Ishikawa (cell line): ENCODE measurements around the gene NTN1.

Experiments used
- CEBPB ChIP-seq: IDR thresholded peaks from 2 replicates; pipeline ENCODE4 v1.6.1; 2012
- CREB1 ChIP-seq: IDR thresholded peaks from 2 replicates; pipeline ENCODE4 v1.6.1; 2012; ENCODE audit warnings: low read depth
- EGR1 ChIP-seq: IDR thresholded peaks from 2 replicates; pipeline ENCODE4 v1.6.1; 2012
- EP300 ChIP-seq: IDR thresholded peaks from 2 replicates; pipeline ENCODE4 v1.6.1; 2012; ENCODE audit warnings: borderline replicate concordance
- FOXM1 ChIP-seq: IDR thresholded peaks from 2 replicates; pipeline ENCODE4 v1.6.1; 2012; ENCODE audit warnings: low read depth, borderline replicate concordance
- NFIC ChIP-seq: IDR thresholded peaks from 2 replicates; pipeline ENCODE4 v1.6.1; 2012
- RAD21 ChIP-seq: IDR thresholded peaks from 2 replicates; pipeline ENCODE4 v1.6.1; 2012; ENCODE audit warnings: low read depth
- TAF1 ChIP-seq: IDR thresholded peaks from 2 replicates; pipeline ENCODE4 v1.6.1; 2012; ENCODE audit warnings: low read depth, mild to moderate bottlenecking
- TCF12 ChIP-seq: IDR thresholded peaks from 2 replicates; pipeline ENCODE4 v1.6.1; 2012; ENCODE audit warnings: low read depth
- TEAD4 ChIP-seq: IDR thresholded peaks from 2 replicates; pipeline ENCODE4 v1.6.1; 2012
- YY1 ChIP-seq: IDR thresholded peaks from 2 replicates; pipeline ENCODE4 v1.6.1; 2012; ENCODE audit warnings: low read depth
- ZBTB7A ChIP-seq: IDR thresholded peaks from 2 replicates; pipeline ENCODE4 v1.6.1; 2012; ENCODE audit warnings: low read depth
- TF ChIP-seq, protein P1 (sequence below): IDR thresholded peaks from 2 replicates; pipeline ENCODE4 v1.6.1; 2012
- TF ChIP-seq, protein P2 (sequence below): IDR thresholded peaks from 2 replicates; pipeline ENCODE4 v1.6.1; 2012; ENCODE audit warnings: low read depth, mild to moderate bottlenecking
- TF ChIP-seq, protein P3 (sequence below): IDR thresholded peaks from 2 replicates; pipeline ENCODE4 v1.6.1; 2012

Gene NTN1

DNA sequence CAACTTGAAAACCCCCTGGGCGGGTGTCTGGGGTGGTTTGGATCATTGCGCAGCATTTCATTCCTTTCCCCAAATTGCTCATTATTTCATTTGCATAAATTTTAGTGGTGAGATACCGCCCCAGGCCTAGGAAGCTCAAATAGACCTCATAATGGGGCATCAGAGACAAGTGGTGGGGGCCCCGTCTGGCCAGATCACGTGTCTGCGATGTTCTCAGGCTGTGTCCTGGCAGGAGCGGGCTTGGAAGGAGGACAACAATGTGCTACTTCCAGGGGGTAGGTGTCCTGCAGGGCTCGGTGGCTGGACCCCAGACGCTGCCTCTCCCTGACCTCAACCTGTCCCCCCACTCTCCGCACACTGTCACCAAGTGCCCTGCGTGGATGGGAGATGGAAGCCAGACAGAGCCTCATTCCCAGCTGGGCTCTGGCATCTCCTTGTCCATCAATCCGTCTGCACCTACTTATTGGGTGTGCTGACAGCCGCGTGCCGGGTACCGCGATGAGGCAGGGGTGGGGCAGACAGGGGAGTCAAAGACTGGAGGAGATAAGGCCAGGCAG is 116.9 kb downstream of the NTN1 start:
- TF ChIP-seq NFIC (no peak), ZBTB7A (no peak), TCF12 (no peak), RAD21 (no peak), CEBPB (no peak), TAF1 (no peak), FOXM1 (no peak), TEAD4 (no peak), EP300 (no peak)
- TF ChIP-seq, protein P1, sequence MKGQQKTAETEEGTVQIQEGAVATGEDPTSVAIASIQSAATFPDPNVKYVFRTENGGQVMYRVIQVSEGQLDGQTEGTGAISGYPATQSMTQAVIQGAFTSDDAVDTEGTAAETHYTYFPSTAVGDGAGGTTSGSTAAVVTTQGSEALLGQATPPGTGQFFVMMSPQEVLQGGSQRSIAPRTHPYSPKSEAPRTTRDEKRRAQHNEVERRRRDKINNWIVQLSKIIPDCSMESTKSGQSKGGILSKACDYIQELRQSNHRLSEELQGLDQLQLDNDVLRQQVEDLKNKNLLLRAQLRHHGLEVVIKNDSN: no peak

DNA sequence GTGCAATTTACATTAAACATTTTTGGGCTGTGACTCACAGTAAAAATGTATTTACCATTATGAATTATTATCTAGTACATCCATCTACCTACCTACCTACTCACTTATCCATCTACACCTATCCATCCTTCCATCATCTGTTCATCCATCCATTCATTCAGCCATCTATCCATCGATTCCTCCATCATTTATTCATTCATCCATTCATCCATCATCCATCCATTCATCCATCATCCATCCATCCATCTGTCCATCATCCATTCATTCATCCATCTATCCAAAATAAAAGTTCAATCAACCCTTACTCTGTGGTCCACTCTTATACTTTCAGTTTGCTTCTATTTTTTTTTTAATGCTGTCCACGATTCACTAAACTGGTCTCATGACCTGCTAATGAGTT is 118.4 kb downstream of the NTN1 start:
- TF ChIP-seq TAF1 (no peak), NFIC (no peak), TEAD4 (no peak), ZBTB7A (no peak), CEBPB (no peak), EGR1 (no peak), TCF12 (no peak), FOXM1 (no peak), EP300 (no peak), YY1 (no peak), RAD21 (no peak), CREB1 (no peak)
- TF ChIP-seq, protein P2, sequence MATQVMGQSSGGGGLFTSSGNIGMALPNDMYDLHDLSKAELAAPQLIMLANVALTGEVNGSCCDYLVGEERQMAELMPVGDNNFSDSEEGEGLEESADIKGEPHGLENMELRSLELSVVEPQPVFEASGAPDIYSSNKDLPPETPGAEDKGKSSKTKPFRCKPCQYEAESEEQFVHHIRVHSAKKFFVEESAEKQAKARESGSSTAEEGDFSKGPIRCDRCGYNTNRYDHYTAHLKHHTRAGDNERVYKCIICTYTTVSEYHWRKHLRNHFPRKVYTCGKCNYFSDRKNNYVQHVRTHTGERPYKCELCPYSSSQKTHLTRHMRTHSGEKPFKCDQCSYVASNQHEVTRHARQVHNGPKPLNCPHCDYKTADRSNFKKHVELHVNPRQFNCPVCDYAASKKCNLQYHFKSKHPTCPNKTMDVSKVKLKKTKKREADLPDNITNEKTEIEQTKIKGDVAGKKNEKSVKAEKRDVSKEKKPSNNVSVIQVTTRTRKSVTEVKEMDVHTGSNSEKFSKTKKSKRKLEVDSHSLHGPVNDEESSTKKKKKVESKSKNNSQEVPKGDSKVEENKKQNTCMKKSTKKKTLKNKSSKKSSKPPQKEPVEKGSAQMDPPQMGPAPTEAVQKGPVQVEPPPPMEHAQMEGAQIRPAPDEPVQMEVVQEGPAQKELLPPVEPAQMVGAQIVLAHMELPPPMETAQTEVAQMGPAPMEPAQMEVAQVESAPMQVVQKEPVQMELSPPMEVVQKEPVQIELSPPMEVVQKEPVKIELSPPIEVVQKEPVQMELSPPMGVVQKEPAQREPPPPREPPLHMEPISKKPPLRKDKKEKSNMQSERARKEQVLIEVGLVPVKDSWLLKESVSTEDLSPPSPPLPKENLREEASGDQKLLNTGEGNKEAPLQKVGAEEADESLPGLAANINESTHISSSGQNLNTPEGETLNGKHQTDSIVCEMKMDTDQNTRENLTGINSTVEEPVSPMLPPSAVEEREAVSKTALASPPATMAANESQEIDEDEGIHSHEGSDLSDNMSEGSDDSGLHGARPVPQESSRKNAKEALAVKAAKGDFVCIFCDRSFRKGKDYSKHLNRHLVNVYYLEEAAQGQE: no peak
- TF ChIP-seq, protein P1: no peak

DNA sequence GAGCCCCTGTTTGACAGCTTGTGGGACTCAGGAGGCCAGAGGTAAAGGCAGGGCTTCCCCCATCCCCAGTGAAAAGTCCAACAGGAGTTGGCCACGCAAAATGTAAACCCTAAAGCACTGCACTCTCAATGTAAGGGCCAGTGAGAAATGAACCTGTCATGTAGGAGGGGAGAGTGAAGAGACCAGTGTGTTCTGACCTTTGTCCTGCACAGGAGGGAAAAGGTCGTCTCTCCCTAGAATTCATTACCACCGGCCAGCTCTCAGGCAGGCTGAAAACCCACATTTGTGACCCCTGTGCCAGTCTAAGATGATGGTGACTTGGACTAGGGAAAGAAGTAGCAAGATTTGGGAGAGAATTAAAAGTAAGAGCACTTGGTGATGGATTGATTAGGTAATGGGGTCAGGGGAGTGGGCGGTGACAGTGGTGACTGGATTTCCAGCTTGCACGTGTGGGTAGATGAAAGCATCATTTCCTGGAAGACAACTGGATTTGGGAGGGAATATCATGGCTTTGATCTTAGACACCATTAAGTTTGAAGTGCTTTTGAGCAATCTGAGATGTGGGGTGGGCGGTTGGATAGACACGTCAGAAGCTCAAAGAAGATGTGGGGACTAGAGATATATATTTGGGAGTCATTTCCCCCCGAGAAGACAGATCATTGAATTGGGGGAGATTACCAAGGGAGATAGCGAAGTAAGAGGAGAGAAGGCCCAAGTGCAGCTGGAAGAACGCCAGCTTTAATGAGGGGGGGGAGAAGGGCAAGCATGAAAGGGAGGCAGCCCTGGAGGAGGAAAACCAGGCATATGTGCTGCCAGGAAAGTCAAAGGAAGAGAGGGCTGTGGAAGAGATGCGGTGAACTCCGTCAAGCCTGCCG is 119.5 kb downstream of the NTN1 start:
- TF ChIP-seq CREB1 (no peak), TAF1 (no peak), TCF12 (no peak), EGR1 (no peak), YY1 (no peak)

DNA sequence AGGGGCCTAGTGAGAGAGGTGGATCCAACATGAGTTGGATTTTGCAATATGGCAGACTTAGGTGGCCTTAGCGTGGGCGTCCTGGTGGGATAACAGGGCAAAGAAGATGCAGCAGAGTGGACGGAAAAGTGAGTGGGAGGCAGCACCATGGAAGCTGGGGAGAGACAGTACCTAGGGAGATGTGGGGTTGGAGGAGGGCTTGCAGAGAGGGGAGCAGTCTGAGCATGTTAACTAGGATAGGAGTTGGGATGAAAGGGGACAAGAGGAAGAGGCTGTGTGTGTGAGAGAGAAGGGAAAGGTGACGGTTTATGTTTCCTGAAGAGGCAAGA is 120.1 kb downstream of the NTN1 start:
- TF ChIP-seq NFIC: no peak
- no peak for TF ChIP-seq TCF12
- TF ChIP-seq CEBPB: no peak
- TF ChIP-seq, protein P1: no peak
- no peak for TF ChIP-seq FOXM1
- TF ChIP-seq, protein P3, sequence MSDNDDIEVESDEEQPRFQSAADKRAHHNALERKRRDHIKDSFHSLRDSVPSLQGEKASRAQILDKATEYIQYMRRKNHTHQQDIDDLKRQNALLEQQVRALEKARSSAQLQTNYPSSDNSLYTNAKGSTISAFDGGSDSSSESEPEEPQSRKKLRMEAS: no peak

DNA sequence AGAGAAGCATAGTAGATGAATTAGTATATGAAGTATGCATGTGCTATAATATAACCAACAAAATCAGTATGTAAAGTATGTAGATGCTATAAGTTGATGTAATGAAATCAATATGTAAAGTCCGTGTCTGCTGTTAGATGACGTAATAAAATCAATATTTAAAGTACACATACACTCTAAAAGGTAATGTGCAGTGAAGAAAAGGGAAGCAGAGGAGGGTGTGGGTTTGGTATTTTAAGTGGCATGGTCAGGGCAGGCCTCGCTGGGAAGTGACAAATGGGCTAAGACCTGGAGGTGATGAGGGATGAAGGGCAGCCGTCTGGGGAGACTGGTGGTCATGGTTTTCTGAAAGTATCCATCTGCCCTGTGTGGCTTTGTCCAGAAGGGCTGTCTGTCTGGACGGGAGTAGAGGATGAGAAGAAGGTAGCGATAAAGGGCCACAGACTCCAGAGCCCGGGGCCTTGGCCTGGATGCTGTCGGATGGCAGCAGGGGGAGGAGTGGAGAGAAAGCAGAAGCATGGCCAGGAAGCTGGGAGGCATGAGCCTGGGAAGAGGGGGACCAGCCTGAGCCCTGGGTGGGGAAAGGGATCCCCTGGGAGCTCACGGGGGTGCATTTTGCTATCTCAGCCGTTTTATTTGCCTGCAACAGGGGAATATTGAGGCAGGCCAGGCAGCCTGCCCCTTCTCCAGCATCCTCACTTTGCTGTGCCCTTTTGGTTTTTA is 121.6 kb downstream of the NTN1 start:
- no peak for TF ChIP-seq ZBTB7A
- no peak for TF ChIP-seq TAF1

DNA sequence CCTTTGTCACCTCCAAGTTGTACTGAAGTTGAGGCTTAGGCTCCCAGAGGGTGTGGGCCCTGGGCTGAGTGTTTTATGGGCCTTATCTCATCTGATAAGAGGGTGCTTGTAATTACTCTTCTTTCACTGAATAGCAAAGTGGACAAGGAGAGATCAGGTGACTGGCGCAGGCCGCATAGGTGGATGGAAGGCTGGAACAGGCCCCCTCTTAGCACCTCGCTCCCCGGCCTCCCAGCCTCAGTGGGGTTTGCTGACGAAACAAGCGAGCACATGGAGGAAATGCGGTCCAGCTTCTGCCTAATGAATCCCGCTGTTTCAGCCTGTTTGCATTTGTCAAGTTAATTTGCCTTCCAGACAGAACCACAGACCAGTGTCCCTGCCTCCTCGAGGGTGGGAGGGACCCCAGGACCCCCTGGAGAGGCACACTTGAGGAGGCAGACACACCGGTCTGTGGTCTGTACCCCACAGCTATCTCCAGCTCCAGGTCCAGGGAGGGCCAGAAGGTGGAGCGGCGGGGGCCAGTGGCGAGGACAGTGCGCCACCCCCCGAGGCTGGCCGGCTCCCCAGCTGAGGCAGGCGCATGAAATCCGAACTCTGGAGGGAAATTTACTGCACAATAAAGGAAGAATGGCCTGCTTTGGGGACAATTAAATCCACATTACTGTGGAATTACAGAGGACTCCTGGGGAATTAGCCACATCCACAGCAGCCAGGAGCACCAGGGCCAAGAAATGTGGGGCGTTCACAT is 123.4 kb downstream of the NTN1 start:
- no peak for TF ChIP-seq TEAD4
- TF ChIP-seq FOXM1: no peak
- no peak for TF ChIP-seq RAD21
- no peak for TF ChIP-seq NFIC
- no peak for TF ChIP-seq CREB1
- TF ChIP-seq, protein P3: no peak
- no peak for TF ChIP-seq EGR1
- no peak for TF ChIP-seq YY1
- TF ChIP-seq ZBTB7A: no peak
- TF ChIP-seq TCF12: no peak
- TF ChIP-seq EP300: no peak
